K562 (cell line): ENCODE results near the gene HSD3B7. TPM values are rescaled to one million over a fixed set of nuclear protein-coding genes. Genes with fewer than 3 reads are reported as not detected.
A peak's percentile ranks its signal among the peaks of the same experiment; 100 is the strongest.

Source experiments
- CGGBP1 ChIP-seq: fragments of 250-450 bp; sonication (Bioruptor Pico); IDR thresholded peaks from 2 replicates; pipeline ENCODE4 v1.9.0; 2021; ENCODE audit warnings: mild to moderate bottlenecking
- E2F4 ChIP-seq: sonication (generic); formaldehyde crosslinking; IDR thresholded peaks from 2 replicates; pipeline ENCODE4 v1.8.0; 2022; ENCODE audit warnings: mild to moderate bottlenecking, low read depth, missing genetic modification reagents
- EP400 ChIP-seq: fragments of 450-650 bp; IDR thresholded peaks from 2 replicates; pipeline ENCODE4 v1.6.1; 2017; ENCODE audit warnings: antibody characterized with exemption, mild to moderate bottlenecking, moderate library complexity
- FOXJ2 ChIP-seq: fragments of 200-800 bp; sonication (Bioruptor generic); IDR thresholded peaks from 2 replicates; pipeline ENCODE4 v1.6.1; 2016; ENCODE audit warnings: missing genetic modification characterization, missing compliant biosample characterization
- MITF ChIP-seq: IDR thresholded peaks from 2 replicates; pipeline ENCODE4 v1.6.1; 2014; ENCODE audit warnings: antibody characterized with exemption
- NFATC3 ChIP-seq: fragments of 450-650 bp; IDR thresholded peaks from 2 replicates; pipeline ENCODE4 v1.6.1; 2017; ENCODE audit warnings: mild to moderate bottlenecking
- SMAD4 ChIP-seq: fragments of 250-450 bp; sonication (Bioruptor Pico); conservative IDR thresholded peaks from 2 replicates; pipeline ENCODE4 v1.8.0; 2021; ENCODE audit warnings: inconsistent platforms, mild to moderate bottlenecking, moderate library complexity
- USF2 ChIP-seq: sonication (generic); formaldehyde crosslinking; IDR thresholded peaks from 2 replicates; pipeline ENCODE4 v1.5.0; 2020; ENCODE audit warnings: missing genetic modification reagents
- ZNF175 ChIP-seq: fragments of 200-800 bp; sonication (Bioruptor generic); IDR thresholded peaks from 2 replicates; pipeline ENCODE4 v1.6.1; 2016; ENCODE audit warnings: low read depth, mild to moderate bottlenecking, missing genetic modification characterization, missing compliant biosample characterization
- ZNF518B ChIP-seq: fragments of 250-450 bp; sonication (Bioruptor Pico); IDR thresholded peaks from 2 replicates; pipeline ENCODE4 v1.5.0; 2021; ENCODE audit warnings: mild to moderate bottlenecking, moderate library complexity
- polyA plus RNA-seq, 8 experiments: library from polyadenylated mRNA; depleted of rRNA in 4 of 8; stranded (reverse) in 5 of 8; unstranded in 3 of 8; fragments of >200 nt; fragmentation: Nextera tagmentation in 2 of 8; fragmentation: Illumina TruSeq in 1 of 8; extraction: Ambion mirVana in 2 of 8; extraction: Trizol in 1 of 8; gene quantifications; 2 replicates each; pipeline versions ENCODE4 v1.2.1 to v1.2.3, GENCODE V29; 2011 to 2014; ENCODE audit warnings: inconsistent platforms in 1 of 8, missing spikeins in 1 of 8
- total RNA-seq, 7 experiments: library from RNA; depleted of rRNA in 6 of 7; stranded (reverse); fragments of >200 nt in 6 of 7; fragmentation: Illumina TruSeq in 2 of 7; extraction: Trizol in 2 of 7; gene quantifications; 2 replicates each; pipeline versions ENCODE4 v1.2.1 to v1.2.3, GENCODE V29; 2011 to 2021; ENCODE audit warnings: low replicate concordance in 1 of 7
- TF ChIP-seq, protein P1 (sequence below): fragments of 250-450 bp; sonication (Bioruptor Pico); IDR thresholded peaks from 2 replicates; pipeline ENCODE4 v1.5.0; 2021
- TF ChIP-seq, protein P2 (sequence below): sonication (generic); formaldehyde crosslinking; IDR thresholded peaks from 2 replicates; pipeline ENCODE4 v1.8.1; 2023; ENCODE audit warnings: mild to moderate bottlenecking, missing genetic modification reagents, moderate library complexity
- TF ChIP-seq, protein P3 (sequence below): fragments of 250-450 bp; sonication (Bioruptor Pico); IDR thresholded peaks from 2 replicates; pipeline ENCODE4 v1.8.0; 2022; ENCODE audit warnings: moderate library complexity, mild to moderate bottlenecking, inconsistent platforms

Gene HSD3B7
- total and polyA plus RNA-seq, 9 of the 15 experiments (the other 6 are each of a cell fraction or from before 2014, with no cell fraction given), result 5.4 to 49.1 (median 23.0) TPM

DNA sequence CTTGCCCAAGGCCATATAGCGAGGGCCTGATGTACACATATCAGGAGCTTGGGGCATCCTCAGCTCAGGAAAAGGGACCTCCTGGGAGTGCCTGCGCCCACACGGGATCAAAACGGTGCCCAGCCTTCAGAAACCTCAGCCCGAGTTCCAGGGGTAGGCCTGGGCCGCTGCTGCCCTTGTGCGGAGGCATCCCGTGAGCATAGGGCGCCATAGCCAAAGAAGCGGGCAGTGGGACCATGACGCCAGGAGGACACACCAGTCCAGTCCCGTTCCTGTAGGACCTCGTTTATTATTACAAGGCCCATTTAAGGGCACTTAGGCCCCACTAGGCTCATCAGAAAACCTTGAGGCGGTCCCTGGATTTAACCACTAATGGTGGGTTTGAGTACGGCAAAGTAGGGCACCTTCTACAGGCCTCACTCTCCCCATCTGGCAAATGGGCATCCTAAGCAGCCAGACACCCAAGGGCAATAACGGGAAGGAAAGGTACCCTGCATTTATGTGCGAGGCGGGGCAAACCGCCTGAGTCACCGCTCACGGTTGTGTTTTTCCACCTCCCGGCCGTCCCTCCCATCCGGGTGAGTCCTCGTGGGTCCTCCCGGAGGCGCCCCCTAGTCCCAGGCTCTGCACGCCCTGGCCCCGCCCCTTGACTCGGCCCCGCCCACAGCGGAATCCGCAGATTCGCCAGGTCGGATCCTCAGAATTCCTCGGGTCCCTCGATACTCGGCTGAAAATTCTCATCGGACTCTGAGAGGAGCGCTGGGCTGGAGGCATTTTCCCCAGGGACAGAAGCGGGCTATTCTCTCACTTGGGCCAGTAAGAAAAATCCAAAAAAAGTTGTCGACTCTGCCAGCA lies 28.2 kb upstream of the HSD3B7 start (continued):
- TF ChIP-seq ZNF518B (CRISPR knock-in tag), result peak; percentile 37; the same call in 1 of the 2 replicates
- TF ChIP-seq SMAD4 (CRISPR knock-in tag), result no peak
- TF ChIP-seq, protein P1, sequence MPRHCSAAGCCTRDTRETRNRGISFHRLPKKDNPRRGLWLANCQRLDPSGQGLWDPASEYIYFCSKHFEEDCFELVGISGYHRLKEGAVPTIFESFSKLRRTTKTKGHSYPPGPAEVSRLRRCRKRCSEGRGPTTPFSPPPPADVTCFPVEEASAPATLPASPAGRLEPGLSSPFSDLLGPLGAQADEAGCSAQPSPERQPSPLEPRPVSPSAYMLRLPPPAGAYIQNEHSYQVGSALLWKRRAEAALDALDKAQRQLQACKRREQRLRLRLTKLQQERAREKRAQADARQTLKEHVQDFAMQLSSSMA (CRISPR knock-in tag), result 0 out of 2 replicates have a peak, but pooled peaks have one; percentile 17
- TF ChIP-seq, protein P2, sequence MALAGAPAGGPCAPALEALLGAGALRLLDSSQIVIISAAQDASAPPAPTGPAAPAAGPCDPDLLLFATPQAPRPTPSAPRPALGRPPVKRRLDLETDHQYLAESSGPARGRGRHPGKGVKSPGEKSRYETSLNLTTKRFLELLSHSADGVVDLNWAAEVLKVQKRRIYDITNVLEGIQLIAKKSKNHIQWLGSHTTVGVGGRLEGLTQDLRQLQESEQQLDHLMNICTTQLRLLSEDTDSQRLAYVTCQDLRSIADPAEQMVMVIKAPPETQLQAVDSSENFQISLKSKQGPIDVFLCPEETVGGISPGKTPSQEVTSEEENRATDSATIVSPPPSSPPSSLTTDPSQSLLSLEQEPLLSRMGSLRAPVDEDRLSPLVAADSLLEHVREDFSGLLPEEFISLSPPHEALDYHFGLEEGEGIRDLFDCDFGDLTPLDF (CRISPR knock-in tag), result no peak
- TF ChIP-seq E2F4 (CRISPR knock-in tag), result no peak
- TF ChIP-seq MITF, result no peak
- no peak for TF ChIP-seq CGGBP1 (CRISPR knock-in tag)
- 0 out of 2 replicates have a peak, but pooled peaks have one; percentile 52 for TF ChIP-seq ZNF175
- no peak for TF ChIP-seq USF2
- TF ChIP-seq, protein P3, sequence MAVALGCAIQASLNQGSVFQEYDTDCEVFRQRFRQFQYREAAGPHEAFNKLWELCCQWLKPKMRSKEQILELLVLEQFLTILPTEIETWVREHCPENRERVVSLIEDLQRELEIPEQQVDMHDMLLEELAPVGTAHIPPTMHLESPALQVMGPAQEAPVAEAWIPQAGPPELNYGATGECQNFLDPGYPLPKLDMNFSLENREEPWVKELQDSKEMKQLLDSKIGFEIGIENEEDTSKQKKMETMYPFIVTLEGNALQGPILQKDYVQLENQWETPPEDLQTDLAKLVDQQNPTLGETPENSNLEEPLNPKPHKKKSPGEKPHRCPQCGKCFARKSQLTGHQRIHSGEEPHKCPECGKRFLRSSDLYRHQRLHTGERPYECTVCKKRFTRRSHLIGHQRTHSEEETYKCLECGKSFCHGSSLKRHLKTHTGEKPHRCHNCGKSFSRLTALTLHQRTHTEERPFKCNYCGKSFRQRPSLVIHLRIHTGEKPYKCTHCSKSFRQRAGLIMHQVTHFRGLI (CRISPR knock-in tag), result no peak
- TF ChIP-seq FOXJ2 (tag), result no peak
- TF ChIP-seq EP400, result no peak; the same call in 1 of the 2 replicates
- no peak for TF ChIP-seq NFATC3
